OCI-LY1 (cell line): ENCODE data around the gene CCNJL.
"Not testable (repeated sequence)": the region's sequence is repeated elsewhere in the genome, so short reads cannot be mapped to it uniquely, and the experiment has no call there.

Experiments used
- H2AFZ ChIP-seq: fragments of 200-600 bp; sonication (generic), shearing (Covaris generic); 2 replicates; pipeline ENCODE4 v1.6.0; 2014; ENCODE audit warnings: antibody characterized with exemption, mild to moderate bottlenecking, low read length
- H3F3A ChIP-seq: fragments of 200-600 bp; sonication (generic), shearing (Covaris generic); 2 replicates; pipeline ENCODE4 v1.6.0; 2014; ENCODE audit warnings: mild to moderate bottlenecking, antibody characterized with exemption, low read length, moderate library complexity; ENCODE audit not compliant: insufficient read depth
- H3K27ac ChIP-seq: fragments of 200-600 bp; sonication (generic); 2 replicates; pipeline ENCODE4 v1.5.1; 2014; ENCODE audit warnings: low read length, mixed run types, mild to moderate bottlenecking, low read depth; ENCODE audit not compliant: poor library complexity, severe bottlenecking
- H3K27me3 ChIP-seq: fragments of 200-600 bp; sonication (generic); 2 replicates; pipeline ENCODE4 v1.6.0; 2014; ENCODE audit warnings: antibody characterized with exemption, mild to moderate bottlenecking, low read length, moderate library complexity; ENCODE audit not compliant: insufficient read depth
- H3K36me3 ChIP-seq: fragments of 200-600 bp; sonication (generic); 2 replicates; pipeline ENCODE4 v1.6.1; 2014; ENCODE audit warnings: mild to moderate bottlenecking, antibody characterized with exemption, low read length, moderate library complexity, mixed read lengths; ENCODE audit not compliant: insufficient read depth
- H3K4me1 ChIP-seq: fragments of 200-600 bp; sonication (generic); 2 replicates; pipeline ENCODE4 v1.5.1; 2014; ENCODE audit warnings: mild to moderate bottlenecking, low read length, moderate library complexity; ENCODE audit not compliant: insufficient read depth, severe bottlenecking
- H3K4me2 ChIP-seq: fragments of 200-600 bp; sonication (generic), shearing (Covaris generic); 2 replicates; pipeline ENCODE4 v1.6.1; 2014; ENCODE audit warnings: low read length
- H3K4me3 ChIP-seq: fragments of 200-600 bp; sonication (generic); 2 replicates; pipeline ENCODE4 v1.5.1; 2014; ENCODE audit warnings: low read length, low read depth, mild to moderate bottlenecking, mixed read lengths; ENCODE audit not compliant: poor library complexity, severe bottlenecking
- H3K79me2 ChIP-seq: fragments of 200-600 bp; shearing (Covaris generic); 2 replicates; pipeline ENCODE4 v1.6.1; 2016; ENCODE audit warnings: mixed run types, low read length, mixed read lengths; ENCODE audit not compliant: insufficient read depth
- H3K9ac ChIP-seq: fragments of 200-600 bp; sonication (generic), shearing (Covaris generic); 2 replicates; pipeline ENCODE4 v1.6.1; 2014; ENCODE audit warnings: mild to moderate bottlenecking, low read length, mixed read lengths
- H3K9me2 ChIP-seq: fragments of 200-600 bp; sonication (generic), shearing (Covaris generic); 2 replicates; pipeline ENCODE4 v1.6.1; 2014; ENCODE audit warnings: low read depth, mild to moderate bottlenecking, low read length, mixed read lengths
- H3K9me3 ChIP-seq: fragments of 200-600 bp; shearing (Covaris generic); 2 replicates; pipeline ENCODE4 v1.6.1; 2014; ENCODE audit warnings: low read length, mixed read lengths
- H4K20me1 ChIP-seq: fragments of 200-600 bp; sonication (generic), shearing (Covaris generic); 2 replicates; pipeline ENCODE4 v1.6.0; 2016; ENCODE audit warnings: mild to moderate bottlenecking, low read length; ENCODE audit not compliant: insufficient read depth
- CTCF ChIP-seq: fragments of 200-600 bp; sonication (generic), shearing (Covaris generic); IDR thresholded peaks from 2 replicates; pipeline ENCODE4 v1.5.1; 2017; ENCODE audit warnings: mild to moderate bottlenecking, antibody characterized with exemption, low read length, moderate library complexity, mixed read lengths
- EZH2 ChIP-seq: fragments of 200-600 bp; sonication (generic), shearing (Covaris generic); IDR thresholded peaks from 2 replicates; pipeline ENCODE4 v1.8.0; 2017; ENCODE audit warnings: borderline replicate concordance, mixed run types, mild to moderate bottlenecking, antibody characterized with exemption, low read length, moderate library complexity, mixed read lengths

Gene CCNJL

GRCh38 chr5:160342413-160342941 lies 30.1 kb upstream of the CCNJL start:
- no peak overlapping the region for H3K4me3 ChIP-seq
- no peaks in the 10 kb centered on the region for H3K36me3 ChIP-seq
- no peaks in the 10 kb centered on the region for H4K20me1 ChIP-seq
- no peak overlapping the region for H2AFZ ChIP-seq
- H3K79me2 ChIP-seq, result no peaks in the 10 kb centered on the region
- no peak for TF ChIP-seq CTCF
- no peak for TF ChIP-seq EZH2
- H3K4me1 ChIP-seq, result no peaks in the 10 kb centered on the region
- no peak overlapping the region for H3K9ac ChIP-seq
- H3K27ac ChIP-seq, result no peak overlapping the region
- H3K27me3 ChIP-seq, result no peaks in the 10 kb centered on the region; the same call in none of the 2 replicates
- H3K9me2 ChIP-seq, result no peaks in the 10 kb centered on the region
- no peak overlapping the region for H3K4me2 ChIP-seq
- no peaks in the 10 kb centered on the region for H3F3A ChIP-seq
- no peaks in the 10 kb centered on the region for H3K9me3 ChIP-seq

- TF ChIP-seq CTCF (no peak), EZH2 (no peak)
- Histone ChIP-seq H3K4me2 (no peak overlapping the region), H3K4me3 (no peak overlapping the region)
Observed at GRCh38 chr5:160341309-160341870, 29.0 kb upstream of the CCNJL start.

GRCh38 chr5:160340513-160340912 lies 28.1 kb upstream of the CCNJL start:
- H3K27ac ChIP-seq, H3K79me2 ChIP-seq, H3K36me3 ChIP-seq, H3K27me3 ChIP-seq, H4K20me1 ChIP-seq, H2AFZ ChIP-seq, H3K9me3 ChIP-seq, H3K4me2 ChIP-seq, H3K4me1 ChIP-seq, H3K4me3 ChIP-seq, H3K9ac ChIP-seq, H3F3A ChIP-seq, H3K9me2 ChIP-seq: not testable (repeated sequence)

More at GRCh38 chr5:160341309-160341870, 29.0 kb upstream of the CCNJL start:
- Histone ChIP-seq H3K9me3 (no peaks in the 10 kb centered on the region), H3K36me3 (no peaks in the 10 kb centered on the region), H3K27ac (no peak overlapping the region), H3F3A (no peaks in the 10 kb centered on the region), H2AFZ (no peak overlapping the region), H3K27me3 (no peaks in the 10 kb centered on the region; the same call in none of the 2 replicates), H3K9ac (no peak overlapping the region), H3K79me2 (no peaks in the 10 kb centered on the region), H3K4me1 (no peaks in the 10 kb centered on the region), H4K20me1 (no peaks in the 10 kb centered on the region), H3K9me2 (no peaks in the 10 kb centered on the region)
